ENCODE measurements around the gene COL15A1. TPM values are rescaled to one million over a fixed set of nuclear protein-coding genes. Genes with fewer than 3 reads are reported as not detected.

The COL15A1 gene
- total RNA-seq, 1 experiment from 2014 or later: 0.22 TPM

GRCh38 chr9:99023231-99023630 lies 79.5 kb downstream of the COL15A1 start:
- no peak overlapping the region for H3K27ac Mint-ChIP-seq
- H3K4me1 Mint-ChIP-seq: no peaks in the 10 kb centered on the region
- TF ChIP-seq CBFB (CRISPR knock-in tag; IDR thresholded peaks at IDR 0.05; ENCODE audit: low read depth) (no peak), ZNF281 (CRISPR knock-in tag; IDR thresholded peaks at IDR 0.05) (no peak), NR2C2 (CRISPR knock-in tag; IDR thresholded peaks at IDR 0.05) (no peak)
- TF ChIP-seq, protein P1, sequence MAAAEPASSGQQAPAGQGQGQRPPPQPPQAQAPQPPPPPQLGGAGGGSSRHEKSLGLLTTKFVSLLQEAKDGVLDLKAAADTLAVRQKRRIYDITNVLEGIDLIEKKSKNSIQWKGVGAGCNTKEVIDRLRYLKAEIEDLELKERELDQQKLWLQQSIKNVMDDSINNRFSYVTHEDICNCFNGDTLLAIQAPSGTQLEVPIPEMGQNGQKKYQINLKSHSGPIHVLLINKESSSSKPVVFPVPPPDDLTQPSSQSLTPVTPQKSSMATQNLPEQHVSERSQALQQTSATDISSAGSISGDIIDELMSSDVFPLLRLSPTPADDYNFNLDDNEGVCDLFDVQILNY (CRISPR knock-in tag; IDR thresholded peaks at IDR 0.05): no peak
- DNase-seq (ENCODE audit: low spot score): no peak
- no peaks in the 10 kb centered on the region; the same call in 1 of the 2 replicates for H3K27me3 Mint-ChIP-seq (ENCODE audit: low read depth)
- H3K9me3 Mint-ChIP-seq: peaks cover 5% of the 10 kb centered on the region; the same call in 1 of the 2 replicates
- no peaks in the 10 kb centered on the region for H3K36me3 Mint-ChIP-seq
- ATAC-seq: no peak
- ChIA-PET CTCF (no interaction called here), POLR2A (no interaction called here)
- H3K4me3 Mint-ChIP-seq: no peak overlapping the region

GRCh38 chr9:99023831-99024230 lies 80.1 kb downstream of the COL15A1 start:
- H3K27ac Mint-ChIP-seq: no peak overlapping the region
- H3K4me1 Mint-ChIP-seq: no peaks in the 10 kb centered on the region
- H3K4me3 Mint-ChIP-seq: no peak overlapping the region
- no peaks in the 10 kb centered on the region for H3K36me3 Mint-ChIP-seq
- ATAC-seq (no peak), DNase-seq (ENCODE audit: low spot score) (no peak)
- ChIA-PET POLR2A (no interaction called here), CTCF (no interaction called here)
- TF ChIP-seq HMGA2 (CRISPR knock-in tag; IDR thresholded peaks at IDR 0.05) (no peak), PREB (CRISPR knock-in tag; IDR thresholded peaks at IDR 0.05; ENCODE audit: borderline replicate concordance) (no peak), ZNF396 (CRISPR knock-in tag; IDR thresholded peaks at IDR 0.05; ENCODE audit: borderline replicate concordance) (no peak), ZNF263 (CRISPR knock-in tag; IDR thresholded peaks at IDR 0.05; ENCODE audit: low read depth) (no peak), CBFB (CRISPR knock-in tag; IDR thresholded peaks at IDR 0.05; ENCODE audit: low read depth) (no peak)
- peaks cover 5% of the 10 kb centered on the region; the same call in 1 of the 2 replicates for H3K9me3 Mint-ChIP-seq
- no peaks in the 10 kb centered on the region; the same call in 1 of the 2 replicates for H3K27me3 Mint-ChIP-seq (ENCODE audit: low read depth)

DNA sequence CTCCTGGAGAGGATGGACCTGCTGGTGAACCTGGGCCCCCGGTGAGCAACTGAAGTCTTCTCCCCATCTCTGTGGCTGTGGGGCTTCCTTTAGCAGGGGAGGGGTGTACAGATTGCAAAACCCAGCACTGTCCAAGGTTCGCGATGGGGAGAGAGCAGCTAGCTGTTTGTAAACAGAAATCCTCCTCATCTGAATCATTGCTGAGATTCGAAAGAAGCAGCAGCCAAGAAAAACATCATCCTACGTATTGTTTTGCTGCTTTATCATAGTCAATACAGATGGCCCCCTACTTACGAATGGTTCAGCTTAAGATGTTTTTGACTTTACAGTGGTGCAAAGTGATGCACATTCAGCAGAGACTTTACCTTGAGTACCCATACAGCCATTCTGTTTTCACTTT lies 81.3 kb downstream of the COL15A1 start:
- DNase-seq (ENCODE audit: low spot score) (no peak), ATAC-seq (no peak)
- H3K9me3 Mint-ChIP-seq: peaks cover 5% of the 10 kb centered on the region; the same call in 1 of the 2 replicates
- H3K4me1 Mint-ChIP-seq: no peaks in the 10 kb centered on the region
- no peak overlapping the region for H3K4me3 Mint-ChIP-seq
- H3K27ac Mint-ChIP-seq: no peak overlapping the region
- CTCF ChIA-PET: no interaction called here
- TF ChIP-seq, protein P1 (CRISPR knock-in tag; IDR thresholded peaks at IDR 0.05): no peak
- TF ChIP-seq EMX1 (CRISPR knock-in tag; IDR thresholded peaks at IDR 0.05) (no peak), CBFB (CRISPR knock-in tag; IDR thresholded peaks at IDR 0.05; ENCODE audit: low read depth) (no peak), GABPB1 (CRISPR knock-in tag; IDR thresholded peaks at IDR 0.05) (no peak), TEAD4 (CRISPR knock-in tag; IDR thresholded peaks at IDR 0.05) (no peak), NR1H2 (CRISPR knock-in tag; IDR thresholded peaks at IDR 0.05) (no peak), GTF2I (CRISPR knock-in tag; conservative IDR thresholded peaks at IDR 0.05) (no peak), MAX (CRISPR knock-in tag; IDR thresholded peaks at IDR 0.05) (no peak), FOXK1 (CRISPR knock-in tag; IDR thresholded peaks at IDR 0.05) (no peak), SP1 (CRISPR knock-in tag; conservative IDR thresholded peaks at IDR 0.05) (no peak), ZNF425 (CRISPR knock-in tag; conservative IDR thresholded peaks at IDR 0.05) (no peak), RELA (CRISPR knock-in tag; IDR thresholded peaks at IDR 0.05; ENCODE audit: borderline replicate concordance) (no peak), ZNF396 (CRISPR knock-in tag; IDR thresholded peaks at IDR 0.05; ENCODE audit: borderline replicate concordance) (no peak), ZNF416 (CRISPR knock-in tag; IDR thresholded peaks at IDR 0.05) (no peak)
- TF ChIP-seq, protein P2, sequence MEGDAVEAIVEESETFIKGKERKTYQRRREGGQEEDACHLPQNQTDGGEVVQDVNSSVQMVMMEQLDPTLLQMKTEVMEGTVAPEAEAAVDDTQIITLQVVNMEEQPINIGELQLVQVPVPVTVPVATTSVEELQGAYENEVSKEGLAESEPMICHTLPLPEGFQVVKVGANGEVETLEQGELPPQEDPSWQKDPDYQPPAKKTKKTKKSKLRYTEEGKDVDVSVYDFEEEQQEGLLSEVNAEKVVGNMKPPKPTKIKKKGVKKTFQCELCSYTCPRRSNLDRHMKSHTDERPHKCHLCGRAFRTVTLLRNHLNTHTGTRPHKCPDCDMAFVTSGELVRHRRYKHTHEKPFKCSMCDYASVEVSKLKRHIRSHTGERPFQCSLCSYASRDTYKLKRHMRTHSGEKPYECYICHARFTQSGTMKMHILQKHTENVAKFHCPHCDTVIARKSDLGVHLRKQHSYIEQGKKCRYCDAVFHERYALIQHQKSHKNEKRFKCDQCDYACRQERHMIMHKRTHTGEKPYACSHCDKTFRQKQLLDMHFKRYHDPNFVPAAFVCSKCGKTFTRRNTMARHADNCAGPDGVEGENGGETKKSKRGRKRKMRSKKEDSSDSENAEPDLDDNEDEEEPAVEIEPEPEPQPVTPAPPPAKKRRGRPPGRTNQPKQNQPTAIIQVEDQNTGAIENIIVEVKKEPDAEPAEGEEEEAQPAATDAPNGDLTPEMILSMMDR (IDR thresholded peaks at IDR 0.05): no peak
- TF ChIP-seq, protein P3, sequence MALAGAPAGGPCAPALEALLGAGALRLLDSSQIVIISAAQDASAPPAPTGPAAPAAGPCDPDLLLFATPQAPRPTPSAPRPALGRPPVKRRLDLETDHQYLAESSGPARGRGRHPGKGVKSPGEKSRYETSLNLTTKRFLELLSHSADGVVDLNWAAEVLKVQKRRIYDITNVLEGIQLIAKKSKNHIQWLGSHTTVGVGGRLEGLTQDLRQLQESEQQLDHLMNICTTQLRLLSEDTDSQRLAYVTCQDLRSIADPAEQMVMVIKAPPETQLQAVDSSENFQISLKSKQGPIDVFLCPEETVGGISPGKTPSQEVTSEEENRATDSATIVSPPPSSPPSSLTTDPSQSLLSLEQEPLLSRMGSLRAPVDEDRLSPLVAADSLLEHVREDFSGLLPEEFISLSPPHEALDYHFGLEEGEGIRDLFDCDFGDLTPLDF (CRISPR knock-in tag; IDR thresholded peaks at IDR 0.05): no peak
- H3K27me3 Mint-ChIP-seq (ENCODE audit: low read depth): no peaks in the 10 kb centered on the region; the same call in 1 of the 2 replicates
- POLR2A ChIA-PET: no interaction called here
- H3K36me3 Mint-ChIP-seq: no peaks in the 10 kb centered on the region

Data from WTC11 (cell line).